KOPT-K1 (cell line): ENCODE measurements around the gene GNB1.

Experiments used
- H3K27ac ChIP-seq: fragments of 200-600 bp; sonication (generic); 2 replicates; pipeline ENCODE4 v1.5.1; 2016; ENCODE audit warnings: antibody characterized with exemption, mild to moderate bottlenecking, low read depth, low read length; ENCODE audit not compliant: poor library complexity, severe bottlenecking
- H3K36me3 ChIP-seq: fragments of 200-600 bp; sonication (generic); 2 replicates; pipeline ENCODE4 v1.5.1; 2017; ENCODE audit warnings: antibody characterized with exemption, mild to moderate bottlenecking, low read length, moderate library complexity; ENCODE audit not compliant: insufficient read depth
- H3K9me3 ChIP-seq: fragments of 200-600 bp; sonication (generic); 2 replicates; pipeline ENCODE4 v1.5.1; 2017; ENCODE audit warnings: antibody characterized with exemption, low read length, mild to moderate bottlenecking; ENCODE audit not compliant: insufficient read depth, poor library complexity, severe bottlenecking

GNB1 gene

DNA sequence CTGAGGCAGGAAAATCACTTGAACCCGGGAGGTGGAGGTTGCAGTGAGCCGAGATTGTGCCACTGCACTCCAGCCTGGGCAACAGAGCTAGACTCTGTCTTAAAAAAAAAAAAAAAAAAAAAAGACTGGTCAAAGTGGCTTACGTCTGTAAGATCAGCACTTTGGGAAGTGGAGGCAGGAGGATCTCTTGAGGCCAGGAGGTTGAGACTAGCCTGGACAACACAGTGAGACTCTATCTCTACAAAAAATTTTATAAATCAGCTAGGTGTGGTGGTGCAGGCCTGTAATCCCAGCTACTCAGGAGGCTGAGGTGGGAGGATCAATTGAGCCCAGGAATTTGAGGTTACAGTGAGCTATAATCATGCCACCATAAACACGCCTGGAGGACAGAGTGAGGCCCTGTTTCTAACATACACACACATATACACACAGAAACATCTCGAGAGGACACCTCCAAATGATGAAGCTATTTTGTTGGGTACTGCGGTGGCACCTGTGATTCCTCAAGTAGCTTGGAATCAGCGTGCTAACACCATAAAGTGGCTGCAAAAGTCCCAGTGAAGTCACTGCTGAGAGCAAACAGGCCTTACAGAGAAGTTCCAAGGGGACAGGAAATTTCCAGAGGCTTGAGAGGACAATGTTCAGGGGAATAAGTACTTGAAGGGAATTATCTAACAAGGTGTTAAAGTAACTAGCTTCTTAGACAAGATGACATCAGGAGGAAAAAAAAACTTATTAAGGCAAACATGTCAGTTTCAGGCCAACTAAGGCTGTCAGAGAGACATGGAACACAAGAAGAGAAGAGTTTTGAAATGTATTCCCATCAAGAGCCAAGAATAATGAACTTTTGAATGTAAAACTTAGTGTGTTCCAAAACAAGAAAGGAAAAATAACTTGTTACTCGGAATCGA, 114.0 kb downstream of the GNB1 start:
- Histone ChIP-seq H3K9me3 (peaks cover 4% of the 10 kb centered on the region), H3K27ac (peak overlapping the region; percentile 85), H3K36me3 (peaks cover 13% of the 10 kb centered on the region)

DNA sequence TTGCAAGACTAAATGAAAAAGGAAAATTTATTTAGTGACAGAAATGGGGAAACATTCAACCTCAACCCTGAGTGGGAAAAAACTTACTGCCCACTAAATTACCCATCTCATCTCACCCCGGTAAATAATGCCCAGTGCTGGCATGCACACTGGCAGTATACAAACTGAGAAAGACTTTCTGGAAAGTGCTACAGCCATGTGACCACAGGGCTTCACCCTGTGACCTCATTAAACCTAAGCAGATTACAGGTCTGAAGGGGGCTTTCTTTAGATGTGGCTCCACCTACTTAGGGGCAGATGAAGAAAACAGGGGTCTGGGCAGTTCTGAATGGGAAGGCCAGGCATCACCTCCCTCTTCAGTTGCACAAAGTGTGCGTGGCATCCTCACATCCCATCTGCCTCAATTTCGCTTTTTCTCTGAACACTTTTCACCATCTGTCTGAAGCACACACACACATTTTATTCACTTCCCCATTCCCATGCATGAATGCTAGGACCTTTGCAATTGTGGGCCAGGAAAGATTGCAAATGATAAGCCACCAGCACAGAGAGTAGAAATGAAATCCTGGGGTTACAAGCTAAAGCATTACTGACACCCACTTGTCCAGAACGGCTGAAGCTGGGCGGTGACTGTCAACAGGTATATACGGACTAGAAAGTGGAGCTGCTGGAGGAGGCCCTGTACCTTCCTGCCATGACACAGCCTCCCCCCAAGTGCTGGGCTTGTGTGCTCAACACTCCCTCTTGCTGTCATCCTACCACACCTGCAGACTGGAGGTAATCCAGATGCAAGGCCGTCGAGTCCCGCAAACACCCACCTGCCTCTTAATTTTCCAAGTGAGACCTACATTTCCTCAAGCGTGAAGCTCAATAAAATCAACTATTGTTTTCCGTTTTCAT, 115.3 kb downstream of the GNB1 start:
- no peak overlapping the region for H3K27ac ChIP-seq
- peaks cover 22% of the 10 kb centered on the region for H3K36me3 ChIP-seq
- peaks cover 17% of the 10 kb centered on the region for H3K9me3 ChIP-seq

DNA sequence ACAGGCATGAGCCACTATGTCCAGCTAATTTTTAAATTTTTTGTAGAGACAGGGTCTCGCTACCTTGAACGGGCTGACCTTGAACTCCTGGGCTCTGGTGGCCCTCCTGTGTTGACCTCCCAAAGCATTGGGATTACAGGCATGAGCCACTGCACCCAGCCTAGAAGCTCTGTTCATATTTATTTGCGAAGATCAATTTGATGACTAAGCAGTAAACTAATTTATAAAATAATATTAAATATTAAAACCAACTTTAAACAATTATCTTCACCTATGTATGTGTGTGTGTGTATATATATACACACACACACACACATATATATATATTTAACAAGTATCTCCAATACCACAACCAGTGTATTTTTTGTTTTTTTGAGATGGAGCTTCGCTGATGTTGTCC, 117.0 kb downstream of the GNB1 start:
- Histone ChIP-seq H3K27ac (no peak overlapping the region), H3K36me3 (peaks cover 38% of the 10 kb centered on the region), H3K9me3 (peaks cover 21% of the 10 kb centered on the region)

DNA sequence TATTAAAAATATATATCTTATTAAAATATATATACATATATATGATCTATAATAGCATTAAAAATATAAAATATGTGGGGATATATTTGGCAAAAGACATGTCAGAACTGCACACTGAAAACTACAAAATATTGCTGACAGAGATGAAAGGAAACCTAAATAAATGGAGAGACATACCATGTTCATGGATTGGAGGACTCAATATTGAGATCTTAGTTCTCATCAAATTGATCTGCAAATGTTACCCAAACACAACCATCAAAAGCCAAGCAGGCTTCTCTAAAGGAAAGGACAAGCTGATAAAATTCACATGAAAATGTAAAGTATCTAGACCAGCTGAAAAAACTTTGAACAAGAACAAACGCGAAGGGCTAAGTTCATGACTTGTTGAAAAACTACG, 119.8 kb downstream of the GNB1 start:
- Histone ChIP-seq H3K36me3 (peaks cover 64% of the 10 kb centered on the region), H3K27ac (no peak overlapping the region), H3K9me3 (peaks cover 21% of the 10 kb centered on the region)

DNA sequence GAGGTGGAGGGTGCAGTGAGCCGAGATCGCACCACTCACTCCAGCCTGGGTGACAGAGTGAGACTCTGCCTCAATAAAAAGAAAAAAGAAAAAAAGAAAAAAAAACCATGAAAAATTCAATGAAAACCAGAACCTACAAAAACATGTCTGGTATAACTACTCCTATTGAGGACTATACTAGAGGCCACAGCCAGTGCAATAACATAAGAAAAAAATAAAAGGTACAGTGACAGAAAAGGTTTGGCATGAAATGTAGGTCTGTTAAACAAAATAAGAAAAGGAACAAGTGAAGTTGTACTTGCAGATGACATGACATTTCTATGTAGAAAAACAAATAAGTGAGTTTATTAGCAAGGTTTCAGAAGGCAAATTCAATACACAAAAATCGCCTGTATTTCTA, 120.8 kb downstream of the GNB1 start:
- Histone ChIP-seq H3K36me3 (peaks cover 69% of the 10 kb centered on the region), H3K9me3 (peaks cover 21% of the 10 kb centered on the region)

DNA sequence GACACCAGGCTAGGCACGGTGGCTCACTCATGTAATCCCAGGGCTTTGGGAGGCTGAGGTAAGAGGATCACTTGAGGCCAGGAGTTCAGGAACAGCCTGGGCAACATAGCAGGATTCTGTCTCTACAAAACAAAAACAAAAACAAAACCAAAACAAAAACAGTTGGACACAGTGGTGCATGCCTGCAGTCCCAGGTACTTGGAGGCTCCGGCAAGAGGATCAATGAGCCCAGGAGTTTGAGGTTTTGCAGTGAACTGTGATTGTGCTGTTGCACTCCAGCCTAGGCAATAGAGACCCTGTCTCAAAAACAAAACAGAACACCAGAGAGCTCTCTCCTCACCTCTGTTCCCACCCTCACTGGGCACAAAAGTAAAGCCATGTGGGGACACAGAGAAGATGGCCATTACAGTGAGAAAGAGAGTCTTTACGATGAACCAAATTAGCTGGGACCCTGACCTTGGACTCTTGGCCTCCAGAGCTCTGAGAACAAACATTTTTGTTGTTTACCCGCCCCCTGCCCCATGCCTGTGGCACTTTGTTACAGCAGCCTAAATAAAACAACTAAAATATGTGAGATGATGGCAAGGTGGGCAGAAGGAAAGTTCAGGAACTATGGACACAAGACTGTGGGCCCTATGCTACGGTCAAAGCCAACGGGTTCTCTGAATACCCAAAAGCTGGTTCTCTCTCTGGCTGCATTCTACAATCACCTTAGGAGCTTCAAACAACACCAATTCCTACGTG, 122.5 kb downstream of the GNB1 start:
- Histone ChIP-seq H3K36me3 (peaks cover 86% of the 10 kb centered on the region), H3K27ac (no peak overlapping the region), H3K9me3 (peaks cover 21% of the 10 kb centered on the region)

More for the DNA sequence above, 120.8 kb downstream of the GNB1 start:
- no peak overlapping the region for H3K27ac ChIP-seq

DNA sequence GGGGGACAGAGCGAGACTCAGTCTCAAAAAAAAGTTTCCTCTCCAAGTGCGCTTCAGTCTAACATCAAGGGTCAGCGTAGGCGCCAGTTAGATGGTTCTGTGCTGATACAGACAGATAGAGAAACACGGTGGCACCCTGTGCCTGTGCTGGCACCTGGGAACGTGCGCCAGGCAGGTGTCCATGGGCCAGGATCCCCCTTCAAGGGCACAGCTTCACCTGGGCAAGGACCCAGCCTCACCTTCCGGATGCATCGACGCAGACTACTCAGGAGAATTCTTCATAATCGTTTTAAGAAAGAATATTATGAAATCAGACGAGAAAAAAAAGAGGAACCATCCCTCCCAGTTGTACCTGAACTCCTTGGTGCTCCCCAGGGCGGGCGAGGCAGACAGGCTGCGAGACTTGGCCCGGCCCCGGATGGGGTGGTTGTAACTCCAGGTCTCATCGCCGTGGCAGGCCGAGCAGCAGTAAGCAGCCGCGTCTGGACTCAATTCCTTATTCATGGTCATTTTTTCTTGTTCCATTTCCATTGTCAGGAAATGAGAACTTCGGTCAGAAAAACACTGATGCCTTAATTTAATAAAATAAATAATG, 125.9 kb downstream of the GNB1 start:
- Histone ChIP-seq H3K27ac (no peak overlapping the region), H3K9me3 (no peaks in the 10 kb centered on the region), H3K36me3 (peaks cover 92% of the 10 kb centered on the region)

DNA sequence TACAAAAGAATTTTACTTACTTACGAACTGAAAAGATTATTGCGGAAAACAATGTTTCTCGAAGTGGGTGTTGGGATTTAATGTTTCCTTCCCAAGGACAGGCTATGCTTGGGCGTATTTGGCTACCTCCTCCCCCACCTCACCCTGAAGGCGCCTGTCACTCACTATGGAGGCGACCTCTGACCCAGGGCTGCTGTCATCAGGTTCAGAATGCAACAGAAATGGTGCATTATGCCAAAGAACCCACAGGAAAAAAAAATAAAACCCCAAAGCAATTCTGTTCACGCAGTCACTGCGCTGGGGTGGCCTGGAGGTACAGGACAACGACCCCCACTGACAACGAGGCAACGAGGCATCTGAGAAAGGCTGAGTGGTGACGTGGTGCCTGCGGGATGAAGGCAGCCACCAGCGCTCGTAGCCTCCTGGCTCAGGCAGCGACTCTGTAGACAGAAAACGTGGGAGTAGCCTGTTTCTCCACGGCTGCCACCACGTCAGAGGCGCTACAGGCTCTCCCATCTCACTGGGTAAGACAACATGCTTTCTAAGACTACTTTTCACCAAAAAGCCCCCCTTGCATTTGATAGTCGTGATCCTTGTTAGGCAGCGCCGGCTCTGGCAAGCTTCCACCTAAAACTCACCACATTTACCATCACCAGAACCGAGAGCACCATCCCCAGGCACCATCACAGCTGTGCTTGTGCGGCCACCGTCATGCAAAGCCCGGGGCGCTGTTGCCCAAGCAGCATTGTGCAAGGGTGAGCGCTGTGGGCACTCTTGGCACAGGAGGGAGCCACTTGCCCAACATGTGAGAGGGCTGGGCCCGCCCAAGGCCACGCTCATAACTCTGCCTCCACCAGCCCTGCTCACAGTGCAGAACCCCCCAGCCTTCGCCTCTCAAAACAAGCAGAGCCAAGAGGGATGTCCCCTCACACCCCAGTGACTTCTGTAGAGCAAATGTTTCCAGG, 126.9 kb downstream of the GNB1 start:
- Histone ChIP-seq H3K9me3 (no peaks in the 10 kb centered on the region), H3K27ac (no peak overlapping the region), H3K36me3 (peaks cover 92% of the 10 kb centered on the region)

DNA sequence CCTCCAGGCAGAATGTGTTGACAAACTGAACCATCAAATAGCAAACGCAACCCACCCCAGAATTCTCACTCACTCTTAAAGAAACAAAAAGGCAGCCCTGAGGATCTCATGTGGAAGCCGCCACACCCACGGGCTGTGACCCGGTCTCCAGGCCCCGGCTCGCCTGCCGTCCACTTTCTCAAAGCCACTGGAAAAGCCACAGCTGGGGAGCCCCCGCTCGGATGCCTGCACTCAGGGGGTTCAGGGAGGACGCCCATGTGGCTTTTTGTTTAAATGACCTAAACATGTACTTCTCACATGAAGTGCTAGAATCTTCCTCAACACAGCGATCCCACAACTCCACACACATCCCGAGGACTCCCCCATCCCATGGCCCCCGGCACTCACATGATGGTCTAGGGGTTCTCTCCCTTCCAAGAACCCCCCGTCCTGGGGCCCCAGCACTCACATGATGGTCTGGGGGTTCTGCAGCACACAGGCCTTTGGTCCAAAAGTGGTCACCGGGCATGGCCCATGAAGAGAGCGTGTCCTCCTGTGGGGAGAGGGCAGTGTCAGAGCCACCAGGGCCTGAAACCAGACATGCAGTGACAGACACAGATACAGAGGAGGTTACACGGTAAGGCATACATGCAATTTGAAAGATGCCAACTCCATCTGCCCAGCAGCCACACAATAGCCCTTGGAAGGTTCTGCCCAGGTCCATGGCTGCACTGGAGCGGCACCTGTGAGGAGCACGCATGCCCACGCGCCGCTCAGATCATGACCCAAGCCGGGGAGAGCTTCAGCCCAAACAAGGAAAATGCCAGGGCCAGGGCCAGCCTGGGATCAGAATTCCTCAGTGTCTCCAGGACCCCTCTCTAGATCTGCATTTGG, 129.1 kb downstream of the GNB1 start:
- no peak overlapping the region for H3K27ac ChIP-seq
- no peaks in the 10 kb centered on the region for H3K9me3 ChIP-seq
- peaks cover 91% of the 10 kb centered on the region for H3K36me3 ChIP-seq

DNA sequence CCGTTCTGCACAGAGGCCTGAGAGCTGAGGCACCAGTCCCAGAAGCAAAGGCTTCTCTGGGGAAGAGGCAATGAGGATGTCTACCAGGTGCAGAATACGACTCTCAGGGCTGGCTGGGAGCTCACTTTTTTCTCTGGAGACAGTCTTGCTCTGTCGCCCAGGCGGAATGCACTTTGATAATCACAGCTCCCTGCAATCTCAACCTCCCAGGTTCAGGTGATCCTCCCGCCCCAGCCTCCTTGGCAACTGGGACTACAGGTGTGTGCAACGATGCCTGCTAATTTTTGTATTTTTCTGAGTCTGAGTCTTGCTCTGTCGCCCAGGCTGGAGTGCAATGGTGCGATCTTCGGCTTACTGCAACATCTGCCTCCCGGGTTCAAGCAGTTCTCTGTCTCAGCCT, 130.2 kb downstream of the GNB1 start:
- H3K9me3 ChIP-seq = no peaks in the 10 kb centered on the region
- no peak overlapping the region for H3K27ac ChIP-seq
- peaks cover 97% of the 10 kb centered on the region for H3K36me3 ChIP-seq

DNA sequence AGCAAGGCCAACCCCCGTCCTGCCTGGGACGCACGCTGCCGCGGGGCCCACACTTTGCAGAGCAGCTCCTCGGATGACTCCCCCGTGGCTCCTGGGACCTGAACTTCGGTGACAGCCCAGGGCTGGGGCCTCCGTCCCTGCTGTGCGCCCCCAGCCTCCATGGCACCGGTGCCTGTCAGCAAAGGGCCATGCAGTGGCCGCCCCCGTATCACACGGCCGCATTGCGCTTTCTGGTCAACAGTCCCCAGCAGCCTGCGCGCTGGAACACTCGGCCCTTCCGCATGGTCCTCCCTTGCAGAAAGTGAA, 130.6 kb downstream of the GNB1 start:
- no peak overlapping the region for H3K27ac ChIP-seq
- peaks cover 98% of the 10 kb centered on the region for H3K36me3 ChIP-seq
- H3K9me3 ChIP-seq = no peaks in the 10 kb centered on the region

DNA sequence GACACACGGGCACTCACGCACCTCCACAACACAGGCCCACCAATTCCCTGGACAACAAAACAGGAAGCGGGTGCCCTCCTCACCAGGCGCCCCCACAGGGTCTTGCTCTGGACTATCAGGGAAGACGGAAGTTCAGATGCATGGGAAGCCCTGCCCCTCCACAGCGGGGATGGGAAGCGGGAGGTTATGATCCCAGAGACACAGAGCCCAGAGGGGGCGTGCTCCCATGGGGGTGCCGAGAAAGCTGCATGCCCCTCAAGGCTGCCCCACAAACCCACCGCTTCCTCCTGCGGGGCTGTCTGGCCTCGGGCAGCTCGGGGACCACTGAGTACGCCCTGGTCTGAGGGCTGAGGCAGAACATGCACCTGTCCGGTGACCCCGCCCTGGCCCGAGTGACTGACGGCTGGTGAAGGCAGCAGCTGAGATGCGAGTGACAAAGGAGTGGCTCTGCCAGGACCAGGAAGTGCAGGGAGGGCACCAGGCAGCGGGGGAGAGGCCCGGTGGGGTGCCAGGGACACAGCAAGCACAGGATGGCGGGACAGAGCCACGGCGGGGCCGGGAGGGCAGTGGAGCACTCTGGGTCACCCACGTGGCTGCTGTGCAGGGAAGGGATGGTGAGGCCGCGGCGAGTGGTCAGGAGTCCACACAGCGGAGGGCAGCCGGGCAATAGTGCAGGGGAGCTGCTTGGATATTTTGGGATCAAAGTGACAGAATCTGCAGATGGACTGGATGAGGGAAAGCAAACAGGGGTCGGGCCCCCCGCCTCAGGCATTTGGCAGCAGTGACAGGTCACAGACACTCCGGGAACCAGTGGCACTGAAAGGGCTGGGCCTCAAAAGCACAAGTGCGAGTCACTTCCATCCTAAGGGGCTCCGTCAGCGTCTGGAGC, 131.2 kb downstream of the GNB1 start:
- peaks cover 98% of the 10 kb centered on the region for H3K36me3 ChIP-seq
- no peaks in the 10 kb centered on the region for H3K9me3 ChIP-seq
- no peak overlapping the region for H3K27ac ChIP-seq
